Hematopoietic multipotent progenitor cell treated with erythropoietin and hydrocortisone succinate and interleukin-3 and kit ligand, for 8 days (in vitro differentiated cells): Measurements from ENCODE around the gene OPN5.

ENCODE experiments used
- DNase-seq: peaks from one replicate; pipeline ENCODE4 v3.0.0-alpha.2; 2015

The OPN5 gene

DNA sequence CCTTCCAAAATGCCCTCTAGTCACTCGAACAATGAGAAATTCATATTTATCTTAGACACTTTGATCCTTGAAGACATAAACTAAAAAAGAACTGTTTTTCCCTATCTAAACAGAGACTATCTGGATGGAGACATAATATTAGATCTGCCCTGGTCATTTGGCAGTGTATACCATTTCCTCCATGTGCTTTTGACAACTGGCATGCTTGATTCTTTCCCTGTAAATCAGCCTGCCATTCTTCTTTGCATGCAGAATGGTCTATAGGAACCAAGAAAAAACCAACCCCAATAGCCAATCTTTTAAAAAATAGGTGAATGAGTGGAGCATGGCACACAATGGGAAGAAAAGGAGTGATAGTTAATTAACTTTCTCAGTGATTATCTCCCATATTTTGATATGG is 93.8 kb downstream of the OPN5 start:
- no peak for DNase-seq
